Loucy (cell line): ENCODE measurements around the gene NRARP.

Source experiments
- EZH2phosphoT487 ChIP-seq: fragments of 200-600 bp; IDR thresholded peaks from 2 replicates; pipeline ENCODE4 v1.6.1; 2018; ENCODE audit warnings: antibody characterized with exemption, mild to moderate bottlenecking, moderate library complexity, borderline replicate concordance
- TF ChIP-seq, protein P1 (sequence below): fragments of 200-600 bp; sonication (generic); conservative IDR thresholded peaks from 2 replicates; pipeline ENCODE4 v1.5.1; 2014; ENCODE audit warnings: mild to moderate bottlenecking, antibody characterized with exemption, low read length

- TF ChIP-seq, protein P1, sequence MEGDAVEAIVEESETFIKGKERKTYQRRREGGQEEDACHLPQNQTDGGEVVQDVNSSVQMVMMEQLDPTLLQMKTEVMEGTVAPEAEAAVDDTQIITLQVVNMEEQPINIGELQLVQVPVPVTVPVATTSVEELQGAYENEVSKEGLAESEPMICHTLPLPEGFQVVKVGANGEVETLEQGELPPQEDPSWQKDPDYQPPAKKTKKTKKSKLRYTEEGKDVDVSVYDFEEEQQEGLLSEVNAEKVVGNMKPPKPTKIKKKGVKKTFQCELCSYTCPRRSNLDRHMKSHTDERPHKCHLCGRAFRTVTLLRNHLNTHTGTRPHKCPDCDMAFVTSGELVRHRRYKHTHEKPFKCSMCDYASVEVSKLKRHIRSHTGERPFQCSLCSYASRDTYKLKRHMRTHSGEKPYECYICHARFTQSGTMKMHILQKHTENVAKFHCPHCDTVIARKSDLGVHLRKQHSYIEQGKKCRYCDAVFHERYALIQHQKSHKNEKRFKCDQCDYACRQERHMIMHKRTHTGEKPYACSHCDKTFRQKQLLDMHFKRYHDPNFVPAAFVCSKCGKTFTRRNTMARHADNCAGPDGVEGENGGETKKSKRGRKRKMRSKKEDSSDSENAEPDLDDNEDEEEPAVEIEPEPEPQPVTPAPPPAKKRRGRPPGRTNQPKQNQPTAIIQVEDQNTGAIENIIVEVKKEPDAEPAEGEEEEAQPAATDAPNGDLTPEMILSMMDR: no peak
- TF ChIP-seq EZH2phosphoT487: no peak
Measured at GRCh38 chr9:137256856-137257255, 45.2 kb downstream of the NRARP start.
